NCI-H128 (cell line): ENCODE results near the gene ZNF485.
"Not testable (repeated sequence)": the region's sequence is repeated elsewhere in the genome, so short reads cannot be mapped to it uniquely, and the experiment has no call there.

ENCODE experiments used
- DNase-seq: peaks from one replicate; lab custom pipeline; 2025; ENCODE audit not compliant: unreplicated experiment; lab: John Stamatoyannopoulos, UW

The ZNF485 gene

GRCh38 chr10:43601576-43601975 is 4.7 kb upstream of the ZNF485 start:
- DNase-seq, result not testable (repeated sequence)

GRCh38 chr10:43605850-43606322 is 352 bp upstream of the ZNF485 start:
- DNase-seq, result no peak

- no peak for DNase-seq
These were observed 948 bp downstream of the ZNF485 start for GRCh38 chr10:43607199-43607573.

- DNase-seq, result no peak
These were observed 4.4 kb downstream of the ZNF485 start for GRCh38 chr10:43610636-43611035.

GRCh38 chr10:43616697-43617370 is 10.6 kb downstream of the ZNF485 start:
- no peak for DNase-seq

GRCh38 chr10:43619368-43619767 is 13.1 kb downstream of the ZNF485 start:
- DNase-seq, result no peak

GRCh38 chr10:43622038-43622437 is 15.8 kb downstream of the ZNF485 start:
- DNase-seq, result no peak

GRCh38 chr10:43623351-43623750 is 17.1 kb downstream of the ZNF485 start:
- no peak for DNase-seq

GRCh38 chr10:43627942-43628341 is 21.7 kb downstream of the ZNF485 start:
- DNase-seq, result no peak

GRCh38 chr10:43628956-43629355 is 22.7 kb downstream of the ZNF485 start:
- no peak for DNase-seq

- DNase-seq, result not testable (repeated sequence)
These were observed 29.6 kb downstream of the ZNF485 start for GRCh38 chr10:43635816-43636215.

- DNase-seq, result no peak
These were observed 34.4 kb downstream of the ZNF485 start for GRCh38 chr10:43640603-43641002.

- DNase-seq, result no peak
These were observed 38.0 kb downstream of the ZNF485 start for GRCh38 chr10:43644252-43644651.

- no peak for DNase-seq
These were observed 39.6 kb downstream of the ZNF485 start for GRCh38 chr10:43645866-43646265.

GRCh38 chr10:43647576-43647975 is 41.3 kb downstream of the ZNF485 start:
- DNase-seq, result no peak

- DNase-seq, result no peak
These were observed 41.8 kb downstream of the ZNF485 start for GRCh38 chr10:43648095-43648397.

- peak; percentile 25 for DNase-seq
These were observed 42.4 kb downstream of the ZNF485 start, which contains the start of gene ZNF32 for GRCh38 chr10:43648398-43649184. Gene ZNF32, minus strand, starts transcription at chr10:43648881. Its CDS starts 2,748 bp downstream, at chr10:43646133.

GRCh38 chr10:43649185-43649523 is 42.9 kb downstream of the ZNF485 start:
- DNase-seq, result no peak

GRCh38 chr10:43653746-43654145 is 47.5 kb downstream of the ZNF485 start:
- no peak for DNase-seq

- DNase-seq, result no peak
These were observed 49.1 kb downstream of the ZNF485 start for GRCh38 chr10:43655311-43655710.

GRCh38 chr10:43658227-43658626 is 52.0 kb downstream of the ZNF485 start:
- no peak for DNase-seq

- no peak for DNase-seq
These were observed 58.8 kb downstream of the ZNF485 start for GRCh38 chr10:43665054-43665453.

GRCh38 chr10:43666552-43666951 is 60.3 kb downstream of the ZNF485 start:
- no peak for DNase-seq
